Measurements from ENCODE around the gene VSX2. TPM values are rescaled to one million over a fixed set of nuclear protein-coding genes. Genes with fewer than 3 reads are reported as not detected.

Gene VSX2
- total and polyA plus RNA-seq, 2 experiments from 2014 or later = 0.49 to 0.52 TPM

GRCh38 chr14:74257078-74257940, 18.1 kb downstream of the VSX2 start:
- no peaks in the 10 kb centered on the region for H3K4me1 ChIP-seq (ENCODE audit: insufficient read depth)
- DNase-seq (ENCODE audit: low spot score) (peak; percentile 78), ATAC-seq (peak; percentile 69)
- H3F3A ChIP-seq (replicated peaks; ENCODE audit: low read depth) = 0 out of 2 replicates have a peak, but pooled peaks cover 6% of the 10 kb centered on the region
- H3K9me2 ChIP-seq (ENCODE audit: insufficient read depth) = no peaks in the 10 kb centered on the region
- H3K4me3 Mint-ChIP-seq = peak overlapping the region; percentile 81
- H3K4me3 ChIP-seq = peak overlapping the region; percentile 93
- H2AFZ ChIP-seq = peak overlapping the region; percentile 99
- no peak for TF ChIP-seq ZNF462 (CRISPR knock-in tag; IDR thresholded peaks at IDR 0.05)
- TF ChIP-seq CTCF (conservative IDR thresholded peaks at IDR 0.05; ENCODE audit: low read depth in 2 of 2) = peak; percentile 72 to 76
- H4K20me1 ChIP-seq (replicated peaks; ENCODE audit: insufficient read depth) = no peaks in the 10 kb centered on the region
- H3K27me3 Mint-ChIP-seq (ENCODE audit: insufficient read depth, low read depth, poor library complexity) = peaks cover 31% of the 10 kb centered on the region
- peak overlapping the region; percentile 99 for H3K4me2 ChIP-seq
- no peaks in the 10 kb centered on the region for H3K79me2 ChIP-seq (replicated peaks; ENCODE audit: insufficient read depth)
- 0 out of 3 replicates have a peak, but pooled peaks cover 3% of the 10 kb centered on the region for H3K4me1 Mint-ChIP-seq
- no peak overlapping the region for H3K27ac Mint-ChIP-seq
- no peaks in the 10 kb centered on the region for H3K36me3 Mint-ChIP-seq (ENCODE audit: low read depth)
- no peaks in the 10 kb centered on the region; the same call in 2 of the 3 replicates for H3K9me3 Mint-ChIP-seq
- peaks cover 28% of the 10 kb centered on the region for H3K27me3 ChIP-seq (ENCODE audit: insufficient read depth)
- H3K36me3 ChIP-seq (ENCODE audit: insufficient read depth) = no peaks in the 10 kb centered on the region
- H3K27ac ChIP-seq (ENCODE audit: low read depth) = no peak overlapping the region
